ENCODE measurements around the gene C2orf49. TPM values are rescaled to one million over a fixed set of nuclear protein-coding genes. Genes with fewer than 3 reads are reported as not detected.

The C2orf49 gene
- total RNA-seq, result 17.1 and 22.6 TPM in 2 replicates

GRCh38 chr2:105337122-105338019 is at the start of gene C2orf49:
Gene C2orf49, plus strand, starts transcription at chr2:105337540. Its CDS starts 48 bp downstream, at chr2:105337588.

GRCh38 chr2:105329561-105330495 is 7.5 kb upstream of the C2orf49 start, which contains the start of gene TGFBRAP1:
Gene TGFBRAP1, minus strand, starts transcription at chr2:105329735. Its CDS starts 21,434 bp downstream, at chr2:105308301.

GRCh38 chr2:105398336-105399206 is 61.2 kb downstream of the C2orf49 start, which contains the start of gene FHL2:
Gene FHL2, minus strand, starts transcription at chr2:105399051. Its CDS starts 12,535 bp downstream, at chr2:105386516.

Other genes with a start within 250 kb of the C2orf49 start
- not detected in 2 replicates for gene GPR45, start 95.8 kb upstream of the C2orf49 start, total RNA-seq
- 11.5 and 12.9 TPM in 2 replicates for gene TGFBRAP1, start 7.8 kb upstream of the C2orf49 start, total RNA-seq
- gene FHL2, start 61.5 kb downstream of the C2orf49 start, total RNA-seq, result 152 and 244 TPM in 2 replicates

Measured in smooth muscle cell of bladder (primary cell).